22Rv1 (cell line): ENCODE measurements around the gene STRIP1.

Experiments
- CTCF ChIP-seq: fragments of 450-650 bp; IDR thresholded peaks from 2 replicates; pipeline ENCODE4 v1.5.1; 2017; ENCODE audit warnings: mild to moderate bottlenecking
- ZFX ChIP-seq: fragments of 450-650 bp; IDR thresholded peaks from 2 replicates; pipeline ENCODE4 v1.6.1; 2017; ENCODE audit warnings: antibody characterized with exemption, borderline replicate concordance

DNA sequence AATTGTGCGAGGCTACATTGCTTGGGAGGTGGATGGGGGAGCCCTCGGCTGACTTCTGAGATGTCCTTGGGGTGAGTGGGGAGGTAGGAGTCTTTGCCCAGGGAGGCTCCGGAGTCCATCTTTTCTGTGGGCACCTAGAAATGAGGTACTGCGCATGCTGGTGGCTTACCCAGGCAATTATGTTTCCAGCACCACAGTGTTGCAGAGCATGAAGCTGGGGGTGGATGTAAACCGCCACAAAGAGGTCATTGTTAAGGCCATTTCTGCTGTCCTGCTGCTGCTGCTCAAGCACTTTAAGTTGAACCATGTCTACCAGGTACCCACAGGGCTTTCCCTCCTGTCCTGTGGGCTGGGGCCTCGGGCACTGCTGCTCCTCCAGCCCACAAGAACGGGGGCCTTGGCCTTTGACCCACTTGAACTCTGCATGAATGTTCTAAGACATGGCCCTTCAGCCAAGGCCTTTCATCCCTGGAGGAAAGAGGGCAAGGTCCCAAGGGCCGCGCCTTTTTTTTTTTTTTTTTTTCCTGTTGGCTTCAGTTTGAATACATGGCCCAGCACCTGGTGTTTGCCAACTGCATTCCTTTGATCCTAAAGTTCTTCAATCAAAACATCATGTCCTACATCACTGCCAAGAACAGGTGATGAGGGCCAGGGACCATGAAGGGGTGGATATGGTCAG, 14.6 kb downstream of the STRIP1 start:
- TF ChIP-seq CTCF, result no peak
- no peak for TF ChIP-seq ZFX
